ENCODE data around the gene MT1G.

- TF ChIP-seq EZH2phosphoT487 (IDR thresholded peaks at IDR 0.05; ENCODE audit: borderline replicate concordance, low read depth) = no peak
- TF ChIP-seq MAX (IDR thresholded peaks at IDR 0.05; ENCODE audit: low read depth) = no peak
These were observed 16.5 kb upstream of the MT1G start for GRCh38 chr16:56684256-56684925.

All from SK-N-SH (cell line).